Loucy (cell line): ENCODE data around the gene UPF2.

Experiments used
- H2AFZ ChIP-seq: fragments of 200-600 bp; sonication (generic); 2 replicates; pipeline ENCODE4 v1.6.0; 2016; ENCODE audit warnings: antibody characterized with exemption, mild to moderate bottlenecking, low read length, moderate library complexity
- H3F3A ChIP-seq: fragments of 200-600 bp; 2 replicates; pipeline ENCODE4 v1.6.0; 2016; ENCODE audit warnings: antibody characterized with exemption, low read depth, mild to moderate bottlenecking
- H3K27me3 ChIP-seq: fragments of 200-600 bp; sonication (generic); 2 replicates; pipeline ENCODE4 v1.6.1; 2014; ENCODE audit warnings: low read length, mild to moderate bottlenecking; ENCODE audit not compliant: insufficient read depth, poor library complexity, severe bottlenecking
- H3K36me3 ChIP-seq: fragments of 200-600 bp; sonication (generic); 2 replicates; pipeline ENCODE4 v1.6.1; 2016; ENCODE audit warnings: low read length; ENCODE audit not compliant: insufficient read depth
- H3K4me1 ChIP-seq: fragments of 200-600 bp; sonication (generic); 2 replicates; pipeline ENCODE4 v1.5.1; 2014; ENCODE audit warnings: low read length, mild to moderate bottlenecking; ENCODE audit not compliant: insufficient read depth, poor library complexity, severe bottlenecking
- H3K4me2 ChIP-seq: fragments of 200-600 bp; sonication (generic); 2 replicates; pipeline ENCODE4 v1.6.0; 2014; ENCODE audit warnings: antibody characterized with exemption, low read length, low read depth, mild to moderate bottlenecking; ENCODE audit not compliant: poor library complexity, severe bottlenecking
- H3K4me3 ChIP-seq: fragments of 200-600 bp; sonication (generic); 2 replicates; pipeline ENCODE4 v1.5.1; 2014; ENCODE audit warnings: low read length, mild to moderate bottlenecking, mixed read lengths; ENCODE audit not compliant: poor library complexity, severe bottlenecking
- H3K79me2 ChIP-seq: fragments of 200-600 bp; sonication (generic); 2 replicates; pipeline ENCODE4 v1.6.1; 2014; ENCODE audit warnings: low read length; ENCODE audit not compliant: insufficient read depth
- H3K9ac ChIP-seq: fragments of 200-600 bp; sonication (generic); 2 replicates; pipeline ENCODE4 v1.6.0; 2014; ENCODE audit warnings: mild to moderate bottlenecking, low read depth, low read length, moderate library complexity; ENCODE audit not compliant: poor library complexity, severe bottlenecking
- H3K9me2 ChIP-seq: fragments of 200-600 bp; sonication (generic); replicated peaks from 2 replicates; pipeline ENCODE4 v1.6.1; 2016; ENCODE audit warnings: low read depth, low read length, mixed read lengths
- H3K9me3 ChIP-seq: fragments of 200-600 bp; sonication (generic); 2 replicates; pipeline ENCODE4 v1.6.1; 2014; ENCODE audit warnings: mild to moderate bottlenecking, antibody characterized with exemption, low read length, low read depth; ENCODE audit not compliant: insufficient read depth
- H4K20me1 ChIP-seq: fragments of 200-600 bp; sonication (generic); 2 replicates; pipeline ENCODE4 v1.6.0; 2014; ENCODE audit warnings: antibody characterized with exemption, low read length, mild to moderate bottlenecking; ENCODE audit not compliant: insufficient read depth, poor library complexity, severe bottlenecking
- EZH2phosphoT487 ChIP-seq: fragments of 200-600 bp; IDR thresholded peaks from 2 replicates; pipeline ENCODE4 v1.6.1; 2018; ENCODE audit warnings: antibody characterized with exemption, mild to moderate bottlenecking, moderate library complexity, borderline replicate concordance
- TF ChIP-seq, protein P1 (sequence below): fragments of 200-600 bp; sonication (generic); conservative IDR thresholded peaks from 2 replicates; pipeline ENCODE4 v1.5.1; 2014; ENCODE audit warnings: mild to moderate bottlenecking, antibody characterized with exemption, low read length

UPF2 gene

DNA sequence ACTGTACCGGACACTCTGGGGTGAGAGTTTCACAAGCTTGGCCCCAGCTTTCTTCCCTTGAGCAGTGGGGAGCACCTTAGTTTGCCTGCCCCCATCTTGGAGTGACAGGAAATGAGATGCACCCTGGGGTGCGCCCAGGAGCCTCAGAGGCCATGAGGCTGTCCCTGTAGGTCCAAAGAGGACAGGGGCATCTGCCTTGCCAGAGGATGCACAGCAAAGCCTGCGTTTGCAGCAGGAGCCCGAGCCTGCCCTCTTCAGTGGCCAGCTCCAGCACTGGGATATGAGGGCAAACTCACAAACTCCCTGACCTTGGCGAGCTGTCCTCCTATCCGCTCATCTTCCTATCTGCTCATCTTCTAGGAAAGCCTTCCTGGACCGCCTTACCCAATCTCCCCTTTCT lies 140.0 kb downstream of the UPF2 start:
- H3K4me3 ChIP-seq = no peak overlapping the region
- no peak overlapping the region for H3K4me2 ChIP-seq
- H4K20me1 ChIP-seq = no peaks in the 10 kb centered on the region
- no peaks in the 10 kb centered on the region for H3K36me3 ChIP-seq
- H3K27me3 ChIP-seq = no peaks in the 10 kb centered on the region
- TF ChIP-seq, protein P1, sequence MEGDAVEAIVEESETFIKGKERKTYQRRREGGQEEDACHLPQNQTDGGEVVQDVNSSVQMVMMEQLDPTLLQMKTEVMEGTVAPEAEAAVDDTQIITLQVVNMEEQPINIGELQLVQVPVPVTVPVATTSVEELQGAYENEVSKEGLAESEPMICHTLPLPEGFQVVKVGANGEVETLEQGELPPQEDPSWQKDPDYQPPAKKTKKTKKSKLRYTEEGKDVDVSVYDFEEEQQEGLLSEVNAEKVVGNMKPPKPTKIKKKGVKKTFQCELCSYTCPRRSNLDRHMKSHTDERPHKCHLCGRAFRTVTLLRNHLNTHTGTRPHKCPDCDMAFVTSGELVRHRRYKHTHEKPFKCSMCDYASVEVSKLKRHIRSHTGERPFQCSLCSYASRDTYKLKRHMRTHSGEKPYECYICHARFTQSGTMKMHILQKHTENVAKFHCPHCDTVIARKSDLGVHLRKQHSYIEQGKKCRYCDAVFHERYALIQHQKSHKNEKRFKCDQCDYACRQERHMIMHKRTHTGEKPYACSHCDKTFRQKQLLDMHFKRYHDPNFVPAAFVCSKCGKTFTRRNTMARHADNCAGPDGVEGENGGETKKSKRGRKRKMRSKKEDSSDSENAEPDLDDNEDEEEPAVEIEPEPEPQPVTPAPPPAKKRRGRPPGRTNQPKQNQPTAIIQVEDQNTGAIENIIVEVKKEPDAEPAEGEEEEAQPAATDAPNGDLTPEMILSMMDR = no peak
- TF ChIP-seq EZH2phosphoT487 = no peak
- H3K9ac ChIP-seq = no peak overlapping the region
- no peaks in the 10 kb centered on the region for H3F3A ChIP-seq
- H2AFZ ChIP-seq = no peak overlapping the region
- H3K9me3 ChIP-seq = no peaks in the 10 kb centered on the region
- peaks cover 8% of the 10 kb centered on the region for H3K4me1 ChIP-seq
- H3K9me2 ChIP-seq = no peaks in the 10 kb centered on the region
- H3K79me2 ChIP-seq = no peaks in the 10 kb centered on the region

DNA sequence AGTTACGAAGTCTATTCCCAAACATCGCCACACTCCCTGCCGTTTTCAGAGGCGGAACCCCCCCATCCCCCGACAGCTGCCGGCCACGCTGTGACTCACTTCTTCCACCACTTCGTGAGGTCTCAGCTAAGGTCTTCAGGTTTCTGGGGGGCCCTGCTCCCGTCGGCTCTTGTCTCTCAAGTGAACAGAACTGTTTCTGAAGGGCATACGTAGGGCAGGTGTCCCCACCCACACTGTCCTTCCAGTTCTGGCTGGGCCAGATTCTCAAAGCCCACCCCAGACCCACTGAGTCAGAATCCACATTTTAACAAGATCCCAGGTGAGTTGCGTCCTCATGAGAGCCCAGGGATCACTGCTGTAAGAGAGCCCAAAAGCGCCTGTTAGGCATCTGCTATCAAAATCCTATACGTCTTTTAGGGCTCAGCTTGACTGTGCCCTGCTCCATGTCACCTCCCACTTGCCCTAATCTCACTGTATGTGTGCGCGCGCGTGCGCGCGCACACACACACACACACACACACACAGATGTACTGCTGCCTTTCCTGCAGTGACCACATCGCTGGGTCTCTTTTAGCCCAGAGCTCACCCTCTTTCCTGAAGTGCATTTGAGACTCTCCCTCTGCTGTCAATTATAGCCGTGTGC lies 140.7 kb downstream of the UPF2 start:
- Histone ChIP-seq H3K27me3 (no peaks in the 10 kb centered on the region), H3K4me1 (peaks cover 7% of the 10 kb centered on the region), H4K20me1 (no peaks in the 10 kb centered on the region), H3K36me3 (no peaks in the 10 kb centered on the region), H2AFZ (no peak overlapping the region), H3K9me3 (no peaks in the 10 kb centered on the region), H3K79me2 (no peaks in the 10 kb centered on the region), H3F3A (no peaks in the 10 kb centered on the region), H3K4me2 (no peak overlapping the region), H3K4me3 (no peak overlapping the region), H3K9ac (no peak overlapping the region), H3K9me2 (no peaks in the 10 kb centered on the region)
- TF ChIP-seq, protein P1 = no peak
- TF ChIP-seq EZH2phosphoT487 = no peak

DNA sequence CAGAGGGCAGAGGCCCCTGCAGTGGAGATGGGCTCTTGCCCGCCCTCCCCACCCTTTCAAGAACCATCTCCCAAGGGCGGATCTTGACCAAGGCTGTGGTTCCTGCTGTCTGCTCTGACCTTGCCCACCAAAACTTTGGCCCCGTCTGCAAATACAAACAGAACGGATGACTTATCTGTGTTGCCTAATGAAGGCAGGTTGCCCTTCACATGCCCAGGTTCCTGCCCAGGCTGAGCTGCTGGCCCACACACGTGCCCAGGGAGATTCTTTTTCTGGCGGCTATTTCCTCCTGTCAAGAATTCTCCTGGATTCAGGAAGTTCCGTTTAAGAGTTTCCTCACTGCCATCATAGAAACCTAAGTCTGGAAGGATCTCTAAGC lies 141.2 kb downstream of the UPF2 start:
- TF ChIP-seq EZH2phosphoT487 = no peak
- TF ChIP-seq, protein P1 = no peak
- Histone ChIP-seq H3K4me1 (peaks cover 2% of the 10 kb centered on the region), H3K27me3 (no peaks in the 10 kb centered on the region), H3K9me2 (no peaks in the 10 kb centered on the region), H4K20me1 (no peaks in the 10 kb centered on the region), H3F3A (no peaks in the 10 kb centered on the region), H2AFZ (no peak overlapping the region), H3K36me3 (no peaks in the 10 kb centered on the region), H3K4me2 (no peak overlapping the region), H3K4me3 (no peak overlapping the region), H3K79me2 (no peaks in the 10 kb centered on the region), H3K9ac (no peak overlapping the region), H3K9me3 (no peaks in the 10 kb centered on the region)
